HG03565 (cell line): Measurements from ENCODE around the gene NHSL2.
"Not testable (repeated sequence)": the region's sequence is repeated elsewhere in the genome, so short reads cannot be mapped to it uniquely, and the experiment has no call there.

Experiments used
- ATAC-seq: cut with Tn5 transposase; IDR thresholded peaks from one replicate; pipeline ENCODE4 v1.9.1; 2021; ENCODE audit warnings: mild to moderate bottlenecking, moderate library complexity; ENCODE audit not compliant: unreplicated experiment

The NHSL2 gene

GRCh38 chrX:72038868-72039267, 128.2 kb downstream of the NHSL2 start:
- no peak for ATAC-seq

GRCh38 chrX:72040506-72040905, 129.9 kb downstream of the NHSL2 start:
- no peak for ATAC-seq

- no peak for ATAC-seq
Observed at GRCh38 chrX:72041176-72041575, 130.5 kb downstream of the NHSL2 start.

- no peak for ATAC-seq
Observed at GRCh38 chrX:72041871-72042851, 131.5 kb downstream of the NHSL2 start.

- no peak for ATAC-seq
Observed at GRCh38 chrX:72042852-72043248, 132.2 kb downstream of the NHSL2 start.

GRCh38 chrX:72043636-72044035, 133.0 kb downstream of the NHSL2 start:
- no peak for ATAC-seq

GRCh38 chrX:72045141-72045540, 134.5 kb downstream of the NHSL2 start:
- ATAC-seq: no peak

- no peak for ATAC-seq
Observed at GRCh38 chrX:72045552-72046277, 135.1 kb downstream of the NHSL2 start.

GRCh38 chrX:72046447-72046846, 135.8 kb downstream of the NHSL2 start:
- ATAC-seq: no peak

- ATAC-seq: no peak
Observed at GRCh38 chrX:72048510-72049455, 138.1 kb downstream of the NHSL2 start.

GRCh38 chrX:72050011-72050410, 139.4 kb downstream of the NHSL2 start:
- ATAC-seq: no peak

GRCh38 chrX:72051589-72051988, 140.9 kb downstream of the NHSL2 start:
- ATAC-seq: no peak

GRCh38 chrX:72052415-72053090, 141.9 kb downstream of the NHSL2 start:
- no peak for ATAC-seq

GRCh38 chrX:72053508-72053907, 142.9 kb downstream of the NHSL2 start:
- ATAC-seq: no peak

GRCh38 chrX:72054779-72055489, 144.3 kb downstream of the NHSL2 start:
- ATAC-seq: no peak

- ATAC-seq: no peak
Observed at GRCh38 chrX:72057331-72057730, 146.7 kb downstream of the NHSL2 start.

GRCh38 chrX:72057849-72058248, 147.2 kb downstream of the NHSL2 start:
- no peak for ATAC-seq

GRCh38 chrX:72058346-72058745, 147.7 kb downstream of the NHSL2 start:
- ATAC-seq: not testable (repeated sequence)

- no peak for ATAC-seq
Observed at GRCh38 chrX:72060196-72060920, 149.7 kb downstream of the NHSL2 start.
